ENCODE results near the gene MAML2.

MAML2 gene

DNA sequence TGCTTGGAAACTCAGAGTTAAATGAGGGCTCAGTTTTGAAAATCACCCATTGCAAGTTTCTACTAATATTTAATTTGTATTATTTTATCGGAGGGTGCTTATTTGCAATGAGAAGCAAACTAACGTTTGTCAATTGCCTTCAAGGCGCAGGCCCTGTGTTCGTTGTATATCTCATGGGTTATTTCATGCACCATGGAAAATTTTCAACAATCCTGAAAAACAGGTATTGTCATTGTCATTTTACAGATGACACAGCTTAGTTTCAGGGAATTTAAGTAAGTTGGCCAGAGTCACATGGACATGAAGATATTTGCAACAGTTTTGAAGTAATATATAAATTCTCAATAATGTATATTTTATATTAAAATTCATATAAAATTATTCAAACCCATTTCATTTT, 261.4 kb downstream of the MAML2 start:
- DNase-seq: no peak
- in situ Hi-C loops (cut with MboI; ENCODE audit: low pct_unique_long_range_greater_than_20kb, low sequenced_read_pairs): no loop called here

- in situ Hi-C loops (cut with MboI; ENCODE audit: low pct_unique_long_range_greater_than_20kb, low sequenced_read_pairs): no loop called here
- DNase-seq: no peak
Measured at GRCh38 chr11:96079691-96080090, 263.3 kb downstream of the MAML2 start.

- DNase-seq: peak; percentile 35
- in situ Hi-C loops (cut with MboI; ENCODE audit: low pct_unique_long_range_greater_than_20kb, low sequenced_read_pairs): no loop called here
Measured at GRCh38 chr11:96075532-96075959, 267.4 kb downstream of the MAML2 start.

GRCh38 chr11:96074551-96075310, 268.3 kb downstream of the MAML2 start:
- no peak for DNase-seq
- in situ Hi-C loops (cut with MboI; ENCODE audit: low pct_unique_long_range_greater_than_20kb, low sequenced_read_pairs): no loop called here

GRCh38 chr11:96073536-96073935, 269.5 kb downstream of the MAML2 start:
- in situ Hi-C loops (cut with MboI; ENCODE audit: low pct_unique_long_range_greater_than_20kb, low sequenced_read_pairs): no loop called here
- DNase-seq: no peak

DNA sequence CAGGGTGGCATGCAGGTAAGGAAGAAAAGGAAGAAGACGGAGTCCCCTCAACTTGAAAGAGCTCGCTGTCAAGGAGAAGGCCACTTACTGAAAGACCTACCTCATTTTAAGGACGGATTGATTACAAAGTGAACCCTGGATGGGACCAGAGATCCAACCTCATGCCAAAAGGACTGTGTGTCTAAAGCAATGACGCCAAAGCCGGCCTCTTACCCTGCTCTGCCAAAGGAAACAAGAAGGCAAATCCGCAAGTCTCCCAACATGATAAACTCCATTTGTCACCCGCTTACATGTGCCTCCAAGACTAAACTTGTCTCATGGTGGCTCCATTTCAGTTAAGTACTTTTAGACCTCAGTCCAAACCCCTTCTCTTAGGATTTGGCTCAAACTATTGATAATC, 270.4 kb downstream of the MAML2 start:
- DNase-seq: no peak
- in situ Hi-C loops (cut with MboI; ENCODE audit: low pct_unique_long_range_greater_than_20kb, low sequenced_read_pairs): no loop called here

- DNase-seq: no peak
- in situ Hi-C loops (cut with MboI; ENCODE audit: low pct_unique_long_range_greater_than_20kb, low sequenced_read_pairs): no loop called here
Measured at GRCh38 chr11:96070453-96070852, 272.5 kb downstream of the MAML2 start.

- in situ Hi-C loops (cut with MboI; ENCODE audit: low pct_unique_long_range_greater_than_20kb, low sequenced_read_pairs): no loop called here
- no peak for DNase-seq
Measured at GRCh38 chr11:96067160-96067559, 275.8 kb downstream of the MAML2 start.

DNA sequence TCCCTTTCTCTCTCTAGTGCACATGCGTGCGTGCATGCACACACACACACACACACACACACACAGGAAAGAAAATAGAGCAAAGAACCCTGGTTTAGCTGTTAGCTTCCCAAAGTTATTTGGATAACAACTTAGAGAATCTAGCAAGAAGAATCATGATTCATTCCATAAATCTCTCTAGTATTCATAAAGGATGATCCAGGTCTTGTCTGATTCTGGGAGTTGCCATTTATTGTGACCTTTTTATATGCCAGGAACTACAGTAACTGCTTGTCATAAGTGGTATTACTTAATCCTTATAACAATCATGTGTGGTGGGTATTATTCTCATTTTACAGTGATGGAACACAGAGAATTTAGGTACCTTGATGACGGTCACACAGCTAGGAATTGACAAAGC, 277.6 kb downstream of the MAML2 start:
- in situ Hi-C loops (cut with MboI; ENCODE audit: low pct_unique_long_range_greater_than_20kb, low sequenced_read_pairs): no loop called here
- DNase-seq: no peak

DNA sequence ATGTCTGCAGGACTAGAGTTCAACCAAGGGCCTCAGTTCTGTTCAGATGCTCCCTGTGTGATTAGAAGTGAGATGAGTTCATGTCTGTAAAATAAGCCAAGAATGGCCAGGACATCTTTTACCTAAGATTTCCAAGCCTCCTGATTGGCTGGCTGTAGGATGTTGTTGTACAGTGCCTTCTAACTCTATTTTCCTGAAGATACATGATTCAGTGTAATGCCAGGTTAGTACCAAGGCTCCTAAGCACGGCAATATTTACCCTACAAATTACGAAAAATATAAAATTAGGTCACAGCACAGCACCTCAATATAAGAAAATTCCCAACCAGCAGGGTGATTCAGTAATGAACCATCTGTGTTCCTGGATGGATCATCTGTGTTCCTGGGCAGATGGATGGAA, 279.1 kb downstream of the MAML2 start:
- in situ Hi-C loops (cut with MboI; ENCODE audit: low pct_unique_long_range_greater_than_20kb, low sequenced_read_pairs): no loop called here
- DNase-seq: no peak

DNA sequence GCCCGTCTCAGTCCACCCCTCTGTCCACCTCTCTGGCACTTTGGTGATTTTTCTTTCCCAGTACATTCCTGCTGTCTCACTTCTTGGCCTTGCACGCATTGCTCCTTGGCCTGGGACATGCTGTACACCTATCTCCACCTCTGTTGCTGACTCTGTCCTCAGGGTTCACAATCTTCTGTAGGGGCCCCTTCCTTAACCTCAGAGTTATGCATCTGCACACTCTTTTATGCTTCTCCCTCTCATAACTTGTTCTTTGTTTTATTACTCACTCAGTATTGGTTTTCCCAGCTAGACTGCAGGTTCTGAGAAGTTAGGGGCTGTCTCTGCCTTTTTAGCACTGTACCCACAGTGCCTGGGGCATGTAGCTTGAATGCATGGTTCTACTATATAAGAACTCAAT, 279.9 kb downstream of the MAML2 start:
- DNase-seq: no peak
- in situ Hi-C loops (cut with MboI; ENCODE audit: low pct_unique_long_range_greater_than_20kb, low sequenced_read_pairs): no loop called here

- in situ Hi-C loops (cut with MboI; ENCODE audit: low pct_unique_long_range_greater_than_20kb, low sequenced_read_pairs): no loop called here
- DNase-seq: peak; percentile 9
Measured at GRCh38 chr11:96062134-96062533, 280.9 kb downstream of the MAML2 start.

DNA sequence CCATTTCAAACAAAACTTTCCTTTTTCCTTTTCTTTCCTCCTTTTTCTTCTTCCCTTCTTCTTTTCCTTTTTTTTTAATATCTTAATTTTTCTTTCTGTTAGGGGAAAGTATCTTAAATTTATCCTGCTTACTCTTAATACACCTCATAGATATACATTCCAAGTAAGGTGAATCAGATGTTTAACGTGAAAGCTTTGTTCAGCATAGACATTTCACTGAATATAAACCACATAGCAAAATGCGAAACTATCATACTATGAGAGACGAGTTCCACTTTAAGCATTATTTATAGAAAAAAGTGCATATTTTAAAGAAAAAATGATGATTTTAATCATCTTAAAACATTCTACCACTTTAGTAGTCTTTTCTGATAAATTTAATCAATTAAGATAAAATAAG, 281.3 kb downstream of the MAML2 start:
- DNase-seq: no peak
- in situ Hi-C loops (cut with MboI; ENCODE audit: low pct_unique_long_range_greater_than_20kb, low sequenced_read_pairs): no loop called here

DNA sequence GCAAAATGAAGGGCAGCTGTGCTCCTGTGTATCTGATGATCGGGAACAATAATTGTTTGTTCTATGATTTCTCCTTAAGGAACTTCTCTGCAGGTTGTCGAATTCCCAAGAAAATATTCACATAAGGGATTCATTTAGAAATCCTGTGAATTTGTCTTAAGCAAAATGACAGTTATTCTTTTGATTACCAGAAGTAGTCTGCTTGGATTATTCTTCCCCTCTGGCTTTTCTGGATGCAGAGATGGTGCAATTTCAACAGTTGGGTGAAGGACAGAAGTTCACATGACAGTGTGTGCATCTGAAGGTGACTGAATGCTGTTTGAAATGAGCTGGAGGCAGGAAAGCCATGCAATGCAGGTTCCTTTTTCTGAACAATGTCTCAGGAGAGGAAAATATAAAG, 281.9 kb downstream of the MAML2 start:
- DNase-seq: no peak
- in situ Hi-C loops (cut with MboI; ENCODE audit: low pct_unique_long_range_greater_than_20kb, low sequenced_read_pairs): no loop called here

DNA sequence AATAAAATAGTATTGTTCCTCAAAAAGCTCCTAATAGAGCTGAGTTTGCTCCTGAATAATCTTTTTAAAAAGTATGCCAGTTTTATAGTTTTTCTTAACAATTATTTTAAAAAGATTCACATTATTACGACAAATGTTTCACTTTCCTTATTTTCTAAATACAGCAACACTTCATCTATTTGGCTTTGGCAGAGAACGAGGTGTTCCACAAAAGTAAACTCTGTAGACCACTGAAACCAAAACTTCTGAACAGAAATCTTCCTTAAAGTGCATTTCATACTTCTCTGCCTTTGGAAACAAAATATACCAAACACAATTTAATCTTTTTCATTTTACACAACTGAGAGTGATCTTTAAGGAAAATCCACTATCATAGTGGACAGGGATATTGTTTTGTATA, 285.5 kb downstream of the MAML2 start:
- in situ Hi-C loops (cut with MboI; ENCODE audit: low pct_unique_long_range_greater_than_20kb, low sequenced_read_pairs): no loop called here

GRCh38 chr11:96056576-96056975, 286.4 kb downstream of the MAML2 start:
- no peak for DNase-seq
- in situ Hi-C loops (cut with MboI; ENCODE audit: low pct_unique_long_range_greater_than_20kb, low sequenced_read_pairs): no loop called here

More for the DNA sequence above, 285.5 kb downstream of the MAML2 start:
- DNase-seq: no peak

GRCh38 chr11:96055706-96056387, 287.1 kb downstream of the MAML2 start:
- in situ Hi-C loops (cut with MboI; ENCODE audit: low pct_unique_long_range_greater_than_20kb, low sequenced_read_pairs): no loop called here
- DNase-seq: no peak

- in situ Hi-C loops (cut with MboI; ENCODE audit: low pct_unique_long_range_greater_than_20kb, low sequenced_read_pairs): no loop called here
- peak; percentile 65 for DNase-seq
Measured at GRCh38 chr11:96054870-96055705, 287.9 kb downstream of the MAML2 start.

DNA sequence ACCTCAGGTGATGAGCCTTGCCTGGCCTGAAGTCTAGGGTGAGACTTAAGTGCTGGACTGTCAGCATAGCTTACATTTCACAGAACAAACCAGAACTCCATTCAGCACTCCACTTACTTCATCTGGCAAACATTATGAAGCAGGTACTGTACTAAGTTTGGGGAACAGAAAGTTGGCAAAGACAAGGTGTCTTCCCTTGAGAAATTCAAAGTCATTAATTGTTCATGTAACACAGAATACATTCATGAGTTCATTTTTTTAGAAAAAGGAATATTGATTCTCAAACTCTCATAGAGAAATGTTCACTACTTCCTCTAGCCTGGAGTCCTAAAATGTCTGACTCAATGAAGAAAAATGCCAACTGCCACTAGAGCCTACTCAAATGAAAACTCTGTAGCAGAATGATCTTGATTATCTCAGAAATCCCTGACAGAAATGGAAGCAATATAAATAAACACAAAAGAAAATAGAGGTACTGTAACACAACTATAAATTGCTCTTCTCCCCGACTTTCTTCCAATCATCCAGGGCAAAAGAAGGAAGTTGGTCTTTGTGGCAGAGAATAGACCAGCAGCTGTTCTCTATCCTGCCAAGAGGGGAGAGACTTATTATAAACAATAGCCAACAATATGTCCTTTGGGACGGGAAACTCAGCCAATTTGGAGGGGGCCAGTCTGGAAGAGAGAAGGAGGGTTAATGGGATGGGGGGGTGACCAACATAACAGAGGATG, 289.9 kb downstream of the MAML2 start:
- in situ Hi-C loops (cut with MboI; ENCODE audit: low pct_unique_long_range_greater_than_20kb, low sequenced_read_pairs): no loop called here
- DNase-seq: peak; percentile 47

Data from KBM-7 (cell line).